ENCODE results near the gene LAMP2.

LAMP2 gene

GRCh38 chrX:120456973-120457372 is 12.1 kb downstream of the LAMP2 start:
- no peak for DNase-seq (ENCODE audit: low read depth)

GRCh38 chrX:120453985-120454384 is 15.1 kb downstream of the LAMP2 start:
- DNase-seq (ENCODE audit: low read depth) = no peak

- no peak for DNase-seq (ENCODE audit: low read depth)
These were observed 17.0 kb downstream of the LAMP2 start for GRCh38 chrX:120452131-120452530.

GRCh38 chrX:120450163-120450562 is 18.9 kb downstream of the LAMP2 start:
- no peak for DNase-seq (ENCODE audit: low read depth)

- no peak for DNase-seq (ENCODE audit: low read depth)
These were observed 22.6 kb downstream of the LAMP2 start for GRCh38 chrX:120446498-120446897.

GRCh38 chrX:120439921-120440320 is 29.2 kb downstream of the LAMP2 start:
- no peak for DNase-seq (ENCODE audit: low read depth)

- DNase-seq (ENCODE audit: low read depth) = no peak
These were observed 39.1 kb downstream of the LAMP2 start for GRCh38 chrX:120429776-120430540.

GRCh38 chrX:120428309-120428708 is 40.8 kb downstream of the LAMP2 start:
- DNase-seq (ENCODE audit: low read depth) = no peak

- no peak for DNase-seq (ENCODE audit: low read depth)
These were observed 42.5 kb downstream of the LAMP2 start for GRCh38 chrX:120426599-120426998.

GRCh38 chrX:120419463-120419862 is 49.6 kb downstream of the LAMP2 start:
- no peak for DNase-seq (ENCODE audit: low read depth)

GRCh38 chrX:120408168-120408567 is 60.9 kb downstream of the LAMP2 start:
- no peak for DNase-seq (ENCODE audit: low read depth)

GRCh38 chrX:120406638-120407037 is 62.5 kb downstream of the LAMP2 start:
- no peak for DNase-seq (ENCODE audit: low read depth)

- DNase-seq (ENCODE audit: low read depth) = no peak
These were observed 66.7 kb downstream of the LAMP2 start for GRCh38 chrX:120402369-120402768.

GRCh38 chrX:120401301-120401700 is 67.8 kb downstream of the LAMP2 start:
- DNase-seq (ENCODE audit: low read depth) = no peak

GRCh38 chrX:120380699-120381098 is 88.4 kb downstream of the LAMP2 start:
- no peak for DNase-seq (ENCODE audit: low read depth)

- DNase-seq (ENCODE audit: low read depth) = no peak
These were observed 89.0 kb downstream of the LAMP2 start for GRCh38 chrX:120379937-120380681.

GRCh38 chrX:120378570-120378969 is 90.5 kb downstream of the LAMP2 start:
- no peak for DNase-seq (ENCODE audit: low read depth)
